Stimulated activated CD8-positive, alpha-beta memory T cell treated with anti-CD3 and anti-CD28 coated beads, Interleukin-12 subunit alpha, Interleukin-12 subunit beta, amount 100 ng/mL, for 1 hour (primary cell): ENCODE data around the gene CENPC.

Source experiments
- DNase-seq: peaks from one replicate; pipeline ENCODE4 v3.0.0-alpha.2; 2020; ENCODE audit warnings: low read depth

CENPC gene, protein sequence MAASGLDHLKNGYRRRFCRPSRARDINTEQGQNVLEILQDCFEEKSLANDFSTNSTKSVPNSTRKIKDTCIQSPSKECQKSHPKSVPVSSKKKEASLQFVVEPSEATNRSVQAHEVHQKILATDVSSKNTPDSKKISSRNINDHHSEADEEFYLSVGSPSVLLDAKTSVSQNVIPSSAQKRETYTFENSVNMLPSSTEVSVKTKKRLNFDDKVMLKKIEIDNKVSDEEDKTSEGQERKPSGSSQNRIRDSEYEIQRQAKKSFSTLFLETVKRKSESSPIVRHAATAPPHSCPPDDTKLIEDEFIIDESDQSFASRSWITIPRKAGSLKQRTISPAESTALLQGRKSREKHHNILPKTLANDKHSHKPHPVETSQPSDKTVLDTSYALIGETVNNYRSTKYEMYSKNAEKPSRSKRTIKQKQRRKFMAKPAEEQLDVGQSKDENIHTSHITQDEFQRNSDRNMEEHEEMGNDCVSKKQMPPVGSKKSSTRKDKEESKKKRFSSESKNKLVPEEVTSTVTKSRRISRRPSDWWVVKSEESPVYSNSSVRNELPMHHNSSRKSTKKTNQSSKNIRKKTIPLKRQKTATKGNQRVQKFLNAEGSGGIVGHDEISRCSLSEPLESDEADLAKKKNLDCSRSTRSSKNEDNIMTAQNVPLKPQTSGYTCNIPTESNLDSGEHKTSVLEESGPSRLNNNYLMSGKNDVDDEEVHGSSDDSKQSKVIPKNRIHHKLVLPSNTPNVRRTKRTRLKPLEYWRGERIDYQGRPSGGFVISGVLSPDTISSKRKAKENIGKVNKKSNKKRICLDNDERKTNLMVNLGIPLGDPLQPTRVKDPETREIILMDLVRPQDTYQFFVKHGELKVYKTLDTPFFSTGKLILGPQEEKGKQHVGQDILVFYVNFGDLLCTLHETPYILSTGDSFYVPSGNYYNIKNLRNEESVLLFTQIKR

DNA sequence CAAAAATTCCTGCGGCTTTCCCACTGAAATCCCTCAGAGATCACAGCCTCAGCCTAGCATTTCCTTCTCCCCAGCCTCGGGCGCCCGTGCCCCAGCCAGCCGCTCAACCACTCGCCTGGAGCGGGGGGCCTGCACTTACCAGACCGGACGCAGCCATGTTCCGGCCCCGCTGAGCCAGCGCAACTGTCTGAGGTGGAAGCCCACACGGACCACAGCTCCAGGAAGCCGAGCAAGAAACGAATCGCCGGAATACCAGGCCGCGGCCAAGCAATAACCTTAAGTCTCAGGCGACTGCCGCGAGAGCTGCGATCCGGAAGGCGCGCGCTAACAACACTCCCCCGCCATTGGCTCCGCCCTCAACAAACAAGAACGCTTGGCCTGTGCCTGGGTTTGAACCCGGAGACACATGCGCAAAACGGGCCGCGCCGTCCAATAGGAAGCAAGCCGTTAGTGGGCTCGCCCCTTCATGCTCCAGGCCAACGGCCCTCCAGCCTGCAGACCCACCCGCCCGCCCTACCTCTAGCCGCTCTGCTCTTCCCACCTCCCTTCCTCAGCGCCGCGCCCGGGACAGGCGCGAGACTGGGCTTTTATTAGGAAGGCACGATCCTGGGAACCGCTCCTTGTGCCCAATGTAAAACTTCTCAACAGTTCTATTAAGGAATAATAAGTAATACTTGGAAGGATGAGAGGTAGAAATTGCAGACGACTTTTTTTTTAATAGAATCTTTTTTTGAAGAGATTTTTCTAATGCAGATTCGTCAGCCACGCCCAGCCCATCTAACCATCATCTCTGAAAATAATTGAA lies at the start of gene CENPC:
TSS of gene CENPC (minus strand) at position 305 of the 805 bp plus-strand sequence. CDS start at position 157, 148 bp downstream.
- DNase-seq = peak; percentile 84

DNA sequence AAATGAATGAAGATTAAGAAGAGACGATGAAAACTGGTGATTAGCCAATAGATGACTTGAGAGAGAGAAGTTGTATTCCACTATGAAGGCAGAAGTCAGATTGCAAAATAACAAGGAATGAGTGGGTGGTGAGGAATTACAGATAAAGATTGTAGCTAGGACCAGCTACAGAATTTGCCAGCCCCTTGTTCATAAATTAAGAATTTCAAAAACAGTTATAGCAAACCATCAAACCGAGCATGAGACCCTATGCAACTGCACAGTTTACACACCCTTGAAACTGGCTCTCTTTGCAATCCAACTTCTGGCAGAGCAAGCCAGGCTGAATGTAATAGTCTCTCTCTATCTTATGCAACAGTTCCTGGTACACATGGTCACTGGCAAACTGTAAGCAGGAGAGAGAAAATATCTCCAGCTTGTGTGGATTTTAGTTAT lies 48.5 kb upstream of the CENPC start:
- no peak for DNase-seq

DNA sequence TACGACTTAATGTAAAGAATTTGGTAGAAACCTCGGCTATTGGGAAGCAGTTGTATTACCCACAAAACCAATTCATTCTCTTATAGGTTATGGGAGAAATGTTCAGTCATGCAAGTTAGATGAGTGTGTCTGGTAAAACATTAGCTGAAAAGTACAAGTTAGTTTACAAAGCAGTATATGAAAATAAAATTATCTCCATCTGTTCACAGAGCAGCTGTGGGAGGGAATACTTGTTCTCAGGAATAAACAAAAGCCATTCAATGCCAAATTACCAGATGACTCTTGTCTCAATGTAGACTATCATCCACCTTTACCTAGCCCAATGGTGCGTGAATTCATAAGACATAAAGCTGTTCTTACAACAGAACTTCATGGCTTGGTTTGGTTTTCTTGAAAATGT lies 41.9 kb upstream of the CENPC start:
- DNase-seq = no peak

DNA sequence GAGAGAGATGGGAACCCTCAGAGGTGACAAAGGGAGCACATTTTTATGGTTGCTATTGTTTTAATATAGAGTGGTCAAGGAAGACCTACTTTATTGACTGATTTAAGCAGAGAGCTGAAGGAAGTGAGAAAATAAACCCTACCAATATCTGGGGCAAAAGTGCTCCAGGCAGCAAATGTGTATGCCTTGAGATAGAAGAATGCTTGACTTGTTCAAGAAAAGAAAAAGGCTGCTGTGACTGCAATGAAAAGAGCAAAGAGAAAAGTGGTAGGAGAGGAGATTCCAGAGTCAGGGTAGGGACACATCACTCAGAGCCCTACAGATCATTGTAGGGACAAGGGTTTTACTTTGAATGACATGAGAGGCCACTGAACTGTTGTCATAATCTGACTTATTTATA lies 39.2 kb upstream of the CENPC start:
- no peak for DNase-seq

- no peak for DNase-seq
Measured at GRCh38 chr4:67581913-67582312, 36.6 kb upstream of the CENPC start.

DNA sequence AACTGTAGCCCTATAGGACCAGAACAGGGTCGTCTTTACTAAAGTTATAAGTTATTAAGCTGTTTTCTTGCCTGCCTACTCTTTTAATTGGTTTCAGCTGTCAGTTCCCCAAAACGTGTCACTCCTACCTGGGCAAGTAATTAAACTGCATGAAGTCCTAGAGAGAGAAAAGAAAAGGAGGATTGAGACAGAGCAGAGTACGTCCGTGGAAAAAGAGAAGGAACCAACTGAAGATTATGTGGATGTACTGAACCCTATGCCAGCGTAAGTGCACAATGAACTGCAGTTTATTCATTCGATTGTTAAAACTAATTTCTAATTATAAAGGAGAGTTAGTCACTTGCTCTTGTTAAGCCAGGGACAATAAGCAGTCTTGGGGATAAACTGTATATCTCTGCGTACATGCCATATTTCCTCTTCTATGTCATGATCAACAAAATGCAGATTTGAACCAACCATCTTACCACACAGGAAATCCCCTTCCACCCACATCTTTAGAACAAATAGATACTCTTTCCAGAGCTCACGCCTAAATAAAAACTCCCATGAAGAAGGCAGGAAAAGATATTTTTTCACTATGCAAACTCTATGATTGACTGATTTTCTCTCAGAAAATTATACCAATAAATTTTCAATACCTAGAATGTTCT lies 36.0 kb upstream of the CENPC start:
- DNase-seq = no peak

DNA sequence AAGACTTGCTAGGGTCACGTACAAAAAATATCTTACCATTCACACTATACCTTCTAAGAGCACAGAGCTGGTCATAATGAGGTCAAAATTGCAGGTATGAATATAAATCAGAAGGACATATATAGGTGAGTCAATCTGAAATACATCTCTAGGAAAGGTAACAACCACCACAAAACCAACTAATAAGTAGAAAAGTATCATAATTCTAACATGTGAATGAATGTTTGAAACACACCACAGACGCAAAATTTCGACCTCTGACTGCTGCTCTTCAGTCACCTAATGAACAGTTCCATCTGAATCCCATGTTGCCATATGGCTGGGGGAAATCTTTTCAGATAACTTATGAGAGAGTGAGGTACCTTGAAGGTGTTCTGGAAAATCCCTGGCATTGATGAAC lies 35.3 kb upstream of the CENPC start:
- no peak for DNase-seq

GRCh38 chr4:67576538-67576937 lies 31.2 kb upstream of the CENPC start:
- no peak for DNase-seq

- no peak for DNase-seq
Measured at GRCh38 chr4:67576059-67576466, 30.8 kb upstream of the CENPC start.

- DNase-seq = no peak
Measured at GRCh38 chr4:67575232-67576058, 30.1 kb upstream of the CENPC start.

- no peak for DNase-seq
Measured at GRCh38 chr4:67573193-67573592, 27.9 kb upstream of the CENPC start.

- no peak for DNase-seq
Measured at GRCh38 chr4:67571975-67572374, 26.7 kb upstream of the CENPC start.

- DNase-seq = no peak
Measured at GRCh38 chr4:67570537-67570936, 25.2 kb upstream of the CENPC start.

GRCh38 chr4:67568820-67569219 lies 23.5 kb upstream of the CENPC start:
- no peak for DNase-seq

- DNase-seq = no peak
Measured at GRCh38 chr4:67566335-67566734, 21.0 kb upstream of the CENPC start.

DNA sequence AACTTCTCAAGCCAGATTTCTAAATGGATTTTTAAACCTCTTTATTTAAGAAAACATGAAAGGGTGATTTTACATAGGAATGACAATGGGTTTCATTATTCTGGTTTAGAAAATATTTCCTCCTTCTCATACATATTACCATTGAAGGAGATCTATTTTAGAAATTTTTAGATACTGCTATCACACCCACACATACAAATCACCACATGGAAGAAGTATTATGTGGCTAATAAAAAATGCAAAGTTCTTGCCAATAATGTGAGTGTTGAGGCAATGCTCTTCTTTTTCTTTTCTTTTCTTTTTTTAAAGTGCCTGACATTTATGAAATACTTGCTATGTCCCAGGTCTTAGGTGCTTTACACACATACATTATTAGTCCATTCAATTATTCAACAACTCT lies 20.0 kb upstream of the CENPC start:
- DNase-seq = no peak

DNA sequence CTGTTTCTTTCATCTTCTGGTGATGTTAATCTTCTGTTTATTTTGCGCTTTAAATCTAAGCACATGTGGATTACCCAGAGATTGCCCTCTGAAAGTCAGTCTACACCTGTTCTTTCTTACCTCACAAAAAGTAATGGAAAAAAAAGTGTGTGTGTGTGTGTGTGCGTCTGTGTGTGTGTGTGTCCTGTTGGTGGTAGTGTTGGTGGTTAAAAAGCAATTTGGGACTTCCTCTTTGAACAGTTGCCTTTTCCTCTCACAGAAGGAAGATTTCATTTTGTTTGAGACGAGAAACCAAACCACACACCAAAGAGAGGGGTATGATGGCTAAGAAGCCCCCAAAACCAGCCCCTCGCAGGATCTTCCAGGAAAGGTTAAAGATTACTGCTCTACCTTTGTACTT lies 13.2 kb upstream of the CENPC start, which contains the start of gene STAP1:
TSS of gene STAP1 (plus strand) at position 235 of the 400 bp plus-strand sequence. CDS start at position 318, 83 bp downstream.
- DNase-seq = no peak

- DNase-seq = no peak
Measured at GRCh38 chr4:67556436-67556835, 11.1 kb upstream of the CENPC start.

- DNase-seq = no peak
Measured at GRCh38 chr4:67555447-67555846, 10.1 kb upstream of the CENPC start.

- DNase-seq = no peak
Measured at GRCh38 chr4:67554096-67554495, 8.8 kb upstream of the CENPC start.
